Measurements from ENCODE around the gene DAZAP1.
"Not testable (repeated sequence)": the region's sequence is repeated elsewhere in the genome, so short reads cannot be mapped to it uniquely, and the experiment has no call there.

Gene DAZAP1

GRCh38 chr19:1474765-1475351 lies 67.5 kb downstream of the DAZAP1 start:
- DNase-seq: no peak

GRCh38 chr19:1475751-1476437 lies 68.5 kb downstream of the DAZAP1 start:
- no peak for DNase-seq

GRCh38 chr19:1477056-1477455 lies 69.7 kb downstream of the DAZAP1 start:
- DNase-seq: not testable (repeated sequence)

- DNase-seq: peak; percentile 74
These were observed 71.7 kb downstream of the DAZAP1 start, which contains the start of gene C19orf25 for GRCh38 chr19:1478934-1479707. Gene C19orf25 (minus strand): TSS chr19:1479215. CDS start chr19:1478903, 312 bp downstream.

- no peak for DNase-seq
These were observed 74.0 kb downstream of the DAZAP1 start for GRCh38 chr19:1481224-1481892.

- no peak for DNase-seq
These were observed 74.5 kb downstream of the DAZAP1 start for GRCh38 chr19:1481893-1482360.

- no peak for DNase-seq
These were observed 75.2 kb downstream of the DAZAP1 start for GRCh38 chr19:1482361-1483130.

GRCh38 chr19:1483131-1483978 lies 76.0 kb downstream of the DAZAP1 start:
- no peak for DNase-seq

- DNase-seq: no peak
These were observed 76.6 kb downstream of the DAZAP1 start for GRCh38 chr19:1483979-1484428.

Data from NCI-H2081 treated with DMSO at 0.1 percent for 48 hours (cell line).